Measurements from ENCODE around the gene MXD1.
A peak's percentile ranks its signal among the peaks of the same experiment; 100 is the strongest.
"Not testable (repeated sequence)": the region's sequence is repeated elsewhere in the genome, so short reads cannot be mapped to it uniquely, and the experiment has no call there.

The MXD1 gene

DNA sequence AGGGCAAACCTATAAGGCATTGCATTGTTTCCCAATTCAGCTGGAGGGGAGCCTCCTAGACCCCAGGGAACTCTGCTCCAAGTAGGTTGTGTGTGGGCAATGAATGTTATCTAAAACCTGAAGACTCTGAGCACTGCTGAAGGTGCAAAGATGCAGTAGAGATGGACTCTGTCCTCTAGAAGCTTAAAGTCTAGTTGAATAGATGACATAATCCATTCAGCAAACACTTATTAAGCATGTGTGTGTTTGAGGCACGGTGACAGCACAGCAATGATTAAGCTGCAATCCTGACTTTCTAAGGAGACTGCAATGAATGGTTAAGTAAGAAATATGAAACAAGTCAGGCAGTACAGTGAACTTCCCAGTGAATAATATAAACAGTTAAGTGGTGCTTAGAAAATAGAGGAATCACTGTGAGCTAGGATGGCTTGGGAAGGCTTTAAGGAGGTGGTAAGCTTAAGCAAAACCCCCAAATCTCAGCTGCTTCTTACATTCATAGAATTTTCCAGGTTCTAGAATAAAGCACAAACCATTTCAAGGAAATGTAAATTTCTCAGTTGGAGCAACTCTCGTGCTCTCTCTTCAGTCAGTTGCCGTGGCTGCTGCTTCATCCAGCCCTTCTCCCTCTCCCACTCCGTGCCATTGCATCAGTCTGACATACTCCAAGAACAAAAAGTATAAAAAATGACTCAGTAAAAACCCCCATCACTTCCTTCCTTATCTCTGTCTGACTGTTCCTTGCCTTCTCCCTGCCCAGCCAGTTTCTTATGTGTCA, 19.1 kb downstream of the MXD1 start:
- no peak for DNase-seq

DNA sequence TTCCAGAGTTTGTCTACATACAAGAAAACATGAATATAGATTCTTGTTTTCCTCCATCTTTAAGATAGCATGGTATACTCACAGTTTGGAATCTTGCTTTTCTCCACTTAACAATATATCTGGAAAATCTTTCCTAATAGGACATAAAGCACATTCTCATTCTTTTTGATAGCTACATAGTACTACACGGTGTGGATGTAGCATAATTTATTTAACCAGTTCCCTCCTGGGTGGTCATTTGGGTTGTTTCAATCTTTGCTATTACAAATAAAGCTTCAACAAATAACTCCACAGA, 19.7 kb downstream of the MXD1 start:
- DNase-seq = no peak

DNA sequence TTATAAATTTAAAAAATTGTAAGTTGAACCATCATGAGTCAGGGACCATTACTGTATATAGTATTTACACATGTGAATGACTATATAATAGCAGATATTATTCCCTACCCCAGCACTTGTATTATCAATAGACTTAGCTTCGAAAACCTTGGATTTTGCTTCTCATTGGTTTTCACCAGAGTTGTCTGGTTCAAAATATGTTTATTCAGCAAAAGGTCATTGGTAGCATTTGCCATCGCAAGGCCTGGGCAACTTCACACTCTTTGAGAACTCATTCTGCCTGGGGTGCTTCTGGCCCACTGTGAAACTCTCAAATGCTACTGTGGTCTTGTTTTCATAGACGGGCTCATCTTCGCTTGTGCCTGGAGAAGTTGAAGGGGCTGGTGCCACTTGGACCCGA, 20.1 kb downstream of the MXD1 start:
- DNase-seq = no peak

DNA sequence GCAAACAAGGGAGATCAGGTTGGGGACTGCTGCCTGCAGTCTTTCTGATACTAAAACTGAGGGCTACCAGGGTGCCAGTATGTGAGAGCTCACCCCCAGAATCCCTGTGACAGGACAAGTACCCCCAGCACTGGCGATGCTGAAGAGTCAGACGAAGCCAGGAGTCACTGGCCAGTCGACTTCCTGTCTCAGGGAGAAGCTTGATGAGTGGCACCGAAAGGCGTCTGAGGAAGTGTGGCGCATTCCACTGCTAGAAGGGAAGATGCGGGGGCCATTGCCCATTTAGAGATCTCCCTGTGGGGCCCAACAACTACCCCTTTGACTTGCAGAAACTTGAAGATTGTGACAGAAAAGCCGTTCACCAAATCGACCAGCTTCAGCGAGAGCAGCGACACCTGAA, 22.0 kb downstream of the MXD1 start:
- no peak for DNase-seq

DNA sequence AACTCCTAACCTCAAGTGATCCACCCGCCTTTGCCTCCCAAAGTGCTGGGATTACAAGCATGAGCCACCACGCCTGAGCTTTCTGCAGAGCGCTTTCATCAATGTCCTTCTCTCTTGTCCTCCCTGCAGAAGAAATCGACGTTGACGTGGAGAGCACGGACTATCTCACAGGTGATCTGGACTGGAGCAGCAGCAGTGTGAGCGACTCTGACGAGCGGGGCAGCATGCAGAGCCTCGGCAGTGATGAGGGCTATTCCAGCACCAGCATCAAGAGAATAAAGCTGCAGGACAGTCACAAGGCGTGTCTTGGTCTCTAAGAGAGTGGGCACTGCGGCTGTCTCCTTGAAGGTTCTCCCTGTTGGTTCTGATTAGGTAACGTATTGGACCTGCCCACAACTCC, 23.1 kb downstream of the MXD1 start:
- no peak for DNase-seq

DNA sequence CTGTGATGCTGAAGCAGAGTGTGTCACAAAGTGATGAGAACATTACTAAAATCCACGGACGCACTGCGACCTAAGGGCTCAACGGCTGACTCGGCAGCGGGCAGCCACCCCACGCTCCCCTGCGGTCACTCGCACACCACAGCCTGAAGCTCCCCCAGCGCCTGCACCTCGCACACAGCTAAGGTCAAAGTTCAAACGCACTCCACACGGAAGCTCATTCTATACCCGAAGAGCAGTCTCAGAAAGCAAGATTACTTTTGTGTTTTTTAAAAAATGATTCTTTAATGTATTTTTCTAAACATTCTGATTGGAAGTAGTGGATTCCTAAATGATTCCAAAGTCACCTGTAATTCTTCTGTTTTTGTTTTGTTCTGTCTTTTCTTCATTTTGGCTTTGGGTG, 24.8 kb downstream of the MXD1 start:
- no peak for DNase-seq

DNA sequence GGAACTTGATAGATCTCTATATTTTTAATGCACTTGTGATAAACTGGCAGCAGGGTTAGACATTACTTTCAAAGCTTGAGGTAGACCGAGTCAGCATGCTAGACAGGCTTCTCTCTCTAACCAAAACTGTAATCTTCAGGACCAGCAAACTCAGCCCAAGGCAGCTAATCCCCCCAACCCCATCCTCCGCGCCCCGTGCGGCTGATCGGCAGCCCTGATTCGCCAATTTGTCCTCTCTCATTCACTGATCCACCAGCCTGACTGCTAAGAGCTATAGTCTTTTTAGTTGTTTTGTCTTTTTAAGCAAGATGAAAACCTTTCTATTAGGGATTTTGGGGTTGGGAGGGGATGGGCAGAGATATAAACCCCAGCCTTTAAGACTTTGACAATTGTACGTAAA, 25.8 kb downstream of the MXD1 start:
- no peak for DNase-seq

DNA sequence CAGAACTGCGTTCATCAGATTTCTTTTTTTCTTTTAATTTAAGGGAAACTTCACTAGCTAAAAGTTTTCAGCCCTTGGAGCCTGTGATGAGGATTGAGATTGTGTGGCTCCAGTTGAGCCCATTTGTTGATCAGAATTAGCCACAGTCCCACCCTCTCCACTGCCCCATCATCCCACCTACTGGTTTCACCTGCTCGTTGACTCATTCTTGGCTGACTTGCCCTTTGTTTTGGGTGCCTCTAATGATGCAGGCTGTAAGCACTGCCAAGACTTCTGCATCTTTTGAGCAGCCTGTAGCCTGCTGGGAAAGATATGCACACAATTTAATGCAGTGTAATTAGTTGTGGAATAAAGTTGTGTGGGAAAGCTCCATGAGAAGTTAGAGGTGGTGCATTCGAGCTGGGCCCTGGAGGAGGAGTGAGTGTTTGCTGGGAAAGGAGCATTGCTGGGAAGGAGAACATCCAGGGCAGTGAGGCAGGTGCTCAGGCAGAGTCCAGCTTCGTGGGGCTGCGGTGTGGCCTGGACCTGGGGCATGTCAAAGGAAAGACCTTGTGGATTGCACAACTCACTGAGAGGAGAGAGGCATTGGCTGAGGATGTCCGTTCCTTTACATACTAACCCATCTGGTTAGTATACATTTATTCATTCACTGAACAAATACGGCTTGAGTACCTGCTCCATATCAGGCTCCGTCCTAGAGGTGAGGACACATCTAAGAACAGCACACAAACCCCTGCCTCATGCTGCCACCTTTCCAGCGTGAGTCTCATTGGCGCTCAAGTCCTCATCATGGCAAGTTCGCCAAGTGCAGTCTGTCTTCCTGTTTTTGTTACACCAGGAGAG, 28.3 kb downstream of the MXD1 start:
- DNase-seq = no peak

DNA sequence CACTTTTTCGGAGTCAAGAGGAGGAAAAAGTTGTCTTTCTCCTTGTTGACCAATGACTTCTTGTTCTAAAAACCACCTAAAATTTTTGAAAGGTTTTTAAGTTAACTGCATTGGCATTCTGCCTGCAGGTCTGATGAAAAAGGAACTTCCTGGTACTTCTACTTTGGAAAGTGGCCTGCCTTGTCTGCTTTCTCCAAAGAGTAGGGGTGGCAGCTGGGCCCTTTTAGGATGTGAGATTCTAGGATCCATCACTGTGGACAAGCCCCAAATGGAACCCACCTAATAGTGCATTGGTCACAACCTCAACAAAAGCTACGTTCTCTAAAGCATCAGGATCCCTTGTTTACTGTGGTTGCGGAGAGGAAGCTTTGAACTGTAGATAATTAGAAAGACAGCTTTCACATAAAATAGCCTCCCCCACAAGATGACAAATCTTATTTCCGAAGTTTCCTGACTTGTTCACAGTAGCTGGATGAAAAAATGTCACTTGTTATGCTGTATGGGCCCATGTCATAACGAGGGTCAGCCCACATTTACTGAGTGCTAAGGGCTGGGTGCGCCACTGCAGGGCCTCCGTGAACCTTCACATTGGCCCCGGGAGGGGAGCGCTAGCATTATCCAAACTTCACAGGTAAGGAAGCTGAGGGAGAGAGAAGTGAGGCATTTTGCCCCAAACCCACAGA, 29.1 kb downstream of the MXD1 start:
- no peak for DNase-seq

DNA sequence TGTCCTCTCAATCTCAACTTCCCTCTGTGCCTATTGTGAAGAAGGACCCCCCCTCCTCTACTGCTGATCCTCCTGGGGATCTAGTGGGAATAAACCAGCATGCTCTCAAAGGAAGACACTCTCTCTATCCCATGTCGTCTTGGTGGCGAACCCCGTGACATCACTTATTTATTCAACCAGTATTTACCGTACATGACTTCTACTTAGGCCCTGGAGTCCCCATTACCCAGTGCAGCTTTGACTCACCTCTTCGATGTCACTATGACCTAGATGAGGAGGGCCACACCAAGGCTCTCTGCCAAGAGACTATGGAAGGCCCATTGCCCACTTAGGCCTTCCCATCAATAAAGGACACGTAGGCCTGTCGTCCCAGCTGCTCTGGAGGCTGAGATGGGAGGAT, 29.8 kb downstream of the MXD1 start:
- DNase-seq = no peak

DNA sequence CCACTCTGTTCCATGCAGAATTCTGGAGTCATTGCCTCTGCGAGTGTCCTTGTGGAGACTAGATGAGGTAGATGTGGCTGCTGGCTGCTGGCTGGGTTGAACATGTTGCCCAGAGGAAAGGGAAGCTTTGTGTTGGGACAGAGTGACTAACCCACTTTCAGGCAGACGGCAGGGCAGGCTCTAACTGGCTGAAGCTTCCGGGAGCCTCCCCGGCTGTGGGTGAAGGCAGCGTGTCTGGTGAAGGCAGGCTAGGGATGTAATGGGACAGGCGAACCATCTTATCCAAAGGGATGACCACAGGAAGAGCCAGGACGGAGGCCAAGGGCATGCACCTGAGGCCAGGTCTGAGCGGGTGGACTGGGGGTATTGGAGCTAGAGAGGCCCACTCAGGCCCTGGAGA, 30.5 kb downstream of the MXD1 start:
- DNase-seq = no peak

DNA sequence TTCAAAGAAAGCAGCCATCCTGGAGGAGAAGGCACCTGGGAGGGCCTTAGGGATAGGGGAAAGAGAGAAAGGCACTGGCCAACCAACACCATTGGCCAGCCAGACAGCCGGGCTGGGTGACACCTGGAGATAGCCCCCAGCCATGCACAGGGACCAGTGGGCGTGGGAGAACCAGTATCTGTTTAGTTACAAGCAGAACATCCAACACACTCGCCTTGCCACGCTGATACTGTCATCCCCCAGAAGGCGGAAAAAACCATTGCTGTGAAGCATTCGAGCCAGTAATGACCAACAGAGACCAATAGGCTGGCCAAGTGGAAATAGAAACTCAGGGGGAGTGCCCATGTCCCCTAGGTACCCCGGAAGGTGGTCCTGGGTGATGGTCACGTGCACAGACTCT, 31.0 kb downstream of the MXD1 start:
- no peak for DNase-seq

DNA sequence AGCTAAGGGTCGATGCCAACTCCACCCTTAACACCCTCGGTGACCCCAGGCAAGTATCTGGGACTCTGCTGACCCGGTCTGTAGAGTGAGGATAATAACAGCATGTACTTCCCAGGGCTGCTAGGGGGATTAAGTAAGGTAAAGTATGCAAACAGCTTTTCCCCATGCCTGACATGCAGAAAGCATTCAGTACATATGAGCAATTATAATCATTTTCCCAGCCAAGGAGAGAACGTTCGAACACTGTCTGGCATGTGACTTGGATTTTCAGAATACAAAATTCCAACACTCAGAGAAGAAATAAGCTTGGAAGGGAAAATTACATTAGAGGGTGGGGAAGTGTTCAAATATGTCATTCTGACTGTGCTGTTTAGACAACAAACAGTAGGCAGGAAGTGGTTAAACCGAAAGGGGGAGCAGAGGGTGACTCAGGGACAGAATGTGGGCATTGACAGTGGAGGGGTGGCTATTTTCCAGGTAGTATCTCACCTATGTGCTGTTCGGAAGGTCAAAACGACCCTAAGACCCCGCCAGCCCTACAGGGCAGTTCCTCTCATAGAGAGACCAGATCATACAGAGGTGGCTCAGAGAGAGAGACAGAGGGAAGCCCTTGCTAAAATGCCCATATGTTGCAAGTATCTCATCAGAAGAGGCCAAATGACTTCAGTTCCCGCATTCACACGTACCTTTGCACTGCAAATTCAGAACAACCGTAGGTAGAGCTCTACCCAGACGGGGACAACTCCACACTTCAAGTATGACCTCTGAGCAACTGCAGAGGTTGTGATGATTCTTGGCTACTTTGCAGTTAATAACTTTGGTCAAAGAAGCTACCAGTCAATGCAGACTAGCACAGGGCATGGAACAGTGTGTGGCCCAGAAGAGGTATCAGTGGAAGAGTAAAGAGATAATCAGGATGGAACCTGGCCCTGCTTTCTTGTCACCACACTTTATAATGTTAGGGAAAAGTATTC, 31.7 kb downstream of the MXD1 start:
- DNase-seq = peak; percentile 38

DNA sequence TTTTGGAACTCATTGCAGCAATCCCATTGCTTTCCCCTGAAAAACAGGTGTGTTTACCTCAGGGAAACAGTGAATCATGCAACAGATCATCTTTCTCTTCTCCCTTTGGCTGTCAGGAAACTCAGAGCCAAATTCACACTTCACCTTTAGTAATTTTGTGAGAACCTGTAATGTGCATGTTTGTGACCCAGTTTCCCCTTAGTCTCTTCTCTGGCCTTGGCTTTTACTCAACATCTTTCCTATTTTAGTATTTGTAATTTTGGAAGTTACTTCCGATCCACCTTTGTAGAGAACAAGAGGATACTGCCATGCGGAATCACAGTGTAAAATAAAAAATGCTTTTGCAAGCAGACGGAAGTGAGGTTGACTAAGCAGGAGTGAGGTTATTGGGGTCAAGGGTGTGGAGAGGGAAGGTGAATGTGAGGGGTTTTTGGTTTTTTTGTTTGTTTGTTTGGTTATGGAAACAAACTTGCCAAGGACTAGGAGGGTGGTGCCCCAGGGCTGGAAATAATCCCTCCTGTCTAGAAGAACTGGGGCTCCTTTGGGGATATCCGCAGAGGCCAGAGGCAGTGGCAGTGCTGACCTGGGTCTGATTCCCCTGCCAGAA, 32.5 kb downstream of the MXD1 start:
- DNase-seq = no peak

DNA sequence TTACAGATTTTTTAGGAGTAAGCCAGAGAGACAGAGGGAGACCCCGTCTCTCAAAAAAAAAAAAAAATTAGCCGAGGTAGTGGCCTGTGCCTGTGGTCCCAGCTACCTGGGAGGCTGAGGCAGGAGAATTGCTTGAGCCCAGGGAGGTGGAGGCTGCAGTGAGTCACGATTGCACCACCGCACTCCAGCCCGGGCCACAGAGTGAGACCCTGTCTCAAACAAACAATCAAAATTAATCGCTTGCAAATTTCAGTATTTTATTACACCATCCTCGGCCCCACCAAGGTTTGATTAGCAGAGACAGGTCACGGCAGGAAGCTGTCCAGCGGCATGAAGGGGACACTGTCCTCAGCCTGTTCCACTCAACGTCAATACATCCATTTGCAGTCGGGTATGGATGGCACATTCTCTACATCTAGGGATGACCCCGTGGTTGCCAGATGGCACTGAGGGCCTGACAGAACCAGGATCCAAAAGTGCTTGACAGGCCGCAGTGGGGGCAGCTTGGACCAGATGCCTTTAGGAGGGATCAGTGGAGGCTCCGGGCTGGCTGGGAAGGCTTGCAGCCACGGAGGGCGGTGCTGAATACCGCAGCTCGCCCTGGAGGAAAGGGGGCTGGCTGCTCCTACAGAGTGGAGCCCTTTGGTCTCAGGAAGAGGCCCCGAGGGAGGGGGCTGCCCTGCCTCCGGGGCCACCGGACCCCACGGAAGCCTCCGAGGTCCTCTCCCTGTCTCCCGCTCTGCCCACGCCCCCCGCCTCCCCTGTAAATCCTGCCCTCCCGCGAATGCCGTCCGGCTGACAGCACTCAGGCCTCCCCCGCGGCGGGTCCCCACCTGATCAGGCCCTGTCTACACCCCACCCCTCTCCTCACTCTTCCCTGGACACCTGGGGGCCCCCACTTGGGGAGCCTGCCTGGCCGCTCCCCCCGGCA, 33.4 kb downstream of the MXD1 start:
- DNase-seq = no peak

DNA sequence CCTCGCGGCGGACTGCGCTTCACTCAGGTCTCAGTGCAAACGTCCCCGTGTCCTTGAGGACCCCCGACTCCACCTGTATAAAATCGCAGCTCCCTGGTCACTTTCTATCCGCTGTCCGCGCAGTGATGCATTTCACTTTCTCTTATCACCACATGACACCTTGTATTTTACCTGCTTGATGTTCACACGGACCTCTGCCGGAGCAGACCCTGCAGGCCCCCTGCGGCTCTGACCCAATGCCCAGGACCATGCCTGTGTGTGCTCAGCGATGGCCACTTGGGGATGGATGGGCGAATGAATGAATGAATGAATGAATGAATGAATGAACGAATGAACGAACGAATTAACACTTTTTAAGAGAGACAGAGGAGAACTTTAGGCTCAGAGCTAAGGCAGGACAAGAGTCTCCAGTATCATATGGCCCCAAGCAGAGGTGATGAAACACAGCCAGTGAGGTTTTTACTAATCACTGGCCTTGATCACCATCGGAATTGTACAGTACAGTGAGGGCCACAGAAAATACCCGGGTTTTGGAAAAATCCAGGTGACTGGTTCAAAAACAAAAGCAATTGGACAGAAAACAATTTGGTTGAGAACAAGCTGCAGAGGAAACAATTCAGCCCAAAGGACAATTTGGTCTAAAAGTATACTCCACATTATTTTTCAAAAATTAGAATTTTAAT, 34.2 kb downstream of the MXD1 start:
- DNase-seq = no peak

DNA sequence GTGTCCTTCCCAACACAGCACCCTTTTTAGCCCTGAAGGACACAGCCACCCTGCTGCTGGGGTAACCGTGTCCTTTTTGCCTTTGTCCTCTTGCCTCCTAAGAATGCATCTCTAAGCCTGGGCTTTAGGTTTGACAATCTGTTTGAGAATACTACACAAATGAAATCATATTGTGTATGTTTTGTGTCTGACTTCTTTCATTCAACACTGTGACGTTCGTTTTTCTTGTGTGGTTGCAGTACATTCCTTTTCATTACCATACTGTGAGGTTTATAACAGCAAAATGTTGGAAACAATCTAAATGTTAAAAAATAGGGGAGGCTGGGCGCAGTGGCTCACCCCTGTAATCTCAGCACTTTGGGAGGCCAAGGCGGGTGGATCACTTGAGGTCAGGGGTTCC, 35.3 kb downstream of the MXD1 start:
- no peak for DNase-seq

DNA sequence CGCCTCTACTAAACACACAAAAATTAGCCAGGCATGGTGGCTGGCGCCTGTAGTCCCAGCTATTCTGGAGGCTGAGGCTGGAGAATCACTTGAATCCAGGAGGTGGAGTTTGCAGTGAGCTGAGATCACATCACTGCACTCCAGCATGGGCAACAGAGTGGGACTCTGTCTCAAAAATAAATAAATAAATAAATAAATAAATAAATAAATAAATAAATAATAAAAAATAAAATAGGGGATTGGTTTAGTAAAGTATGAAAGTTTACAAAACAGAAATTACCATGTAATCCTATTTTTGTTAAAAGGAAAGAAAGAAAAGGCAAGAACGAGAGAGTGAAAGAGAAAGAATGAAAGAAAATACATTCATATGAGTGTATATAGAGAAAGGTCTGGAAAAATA, 35.8 kb downstream of the MXD1 start:
- not testable (repeated sequence) for DNase-seq

DNA sequence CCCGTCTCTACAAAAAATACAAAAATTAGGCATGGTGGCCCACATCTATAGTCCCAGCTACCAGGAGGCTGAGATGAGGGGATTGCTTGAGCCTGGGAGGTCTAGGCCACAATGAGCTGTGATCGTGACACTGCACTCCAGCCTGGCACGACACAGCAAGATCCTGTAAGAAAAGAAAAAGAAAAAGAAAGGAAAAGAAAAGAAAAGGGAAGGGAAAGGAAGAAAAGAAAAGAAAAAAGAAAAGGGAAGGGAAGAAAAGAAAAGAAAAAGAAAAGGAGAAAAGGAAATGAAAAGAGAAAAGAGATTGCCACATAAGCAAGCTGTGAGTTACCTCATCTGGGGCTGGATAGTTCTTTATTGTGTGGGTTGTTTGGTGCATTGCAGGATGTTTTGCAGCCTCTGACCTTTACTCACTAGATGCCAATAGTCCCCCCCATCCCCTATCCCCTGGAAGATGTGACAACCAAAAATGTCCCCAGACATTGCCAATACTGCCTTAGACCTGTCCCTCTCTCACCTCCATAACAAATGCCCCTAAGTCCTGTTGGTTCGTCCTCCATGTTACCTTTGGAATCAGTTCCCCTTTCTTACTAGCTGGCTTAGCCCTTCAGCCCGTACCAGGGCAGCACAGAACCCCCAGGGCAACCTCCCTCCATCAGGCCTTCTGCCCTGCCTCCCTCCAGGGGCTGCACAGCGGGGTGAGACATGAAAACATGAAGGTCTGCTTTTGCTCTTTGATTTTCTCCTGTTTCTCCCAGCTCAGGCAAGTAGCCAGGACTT, 37.6 kb downstream of the MXD1 start:
- DNase-seq = no peak

DNA sequence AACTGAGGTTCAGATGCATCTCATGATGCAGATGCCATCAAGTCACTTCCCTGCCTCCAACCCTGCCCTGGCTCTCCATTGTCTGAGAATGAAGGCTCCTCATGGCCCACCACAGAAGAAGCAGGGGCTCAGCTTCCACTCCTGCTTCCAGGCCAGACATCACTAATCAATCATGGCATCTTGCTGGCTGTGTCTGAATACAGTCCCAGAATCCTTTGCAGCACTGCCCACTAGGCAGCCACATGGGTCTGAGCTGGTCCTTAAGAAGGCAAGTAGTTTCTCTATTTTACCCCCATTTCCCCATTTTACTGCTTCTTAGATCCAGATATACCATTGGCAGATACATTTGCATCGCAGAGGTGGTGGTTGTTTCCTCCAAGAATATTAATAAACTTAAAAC, 39.2 kb downstream of the MXD1 start:
- no peak for DNase-seq
